BLaER1 (cell line): Measurements from ENCODE around the gene AKAP6.

ENCODE experiments used
- H3K27ac ChIP-seq: shearing (Covaris generic); formaldehyde crosslinking; 2 replicates; pipeline ENCODE4 v1.8.1; 2022
- H3K27me3 ChIP-seq: shearing (Covaris generic); formaldehyde crosslinking; 2 replicates; pipeline ENCODE4 v1.8.1; 2022
- H3K36me3 ChIP-seq: shearing (Covaris generic); formaldehyde crosslinking; 2 replicates; pipeline ENCODE4 v1.8.1; 2022
- H3K4me1 ChIP-seq: shearing (Covaris generic); formaldehyde crosslinking; 2 replicates; pipeline ENCODE4 v1.8.1; 2022
- H3K4me2 ChIP-seq: shearing (Covaris generic); formaldehyde crosslinking; 2 replicates; pipeline ENCODE4 v1.8.1; 2022
- H3K4me3 ChIP-seq: shearing (Covaris generic); formaldehyde crosslinking; 2 replicates; pipeline ENCODE4 v1.8.1; 2022
- H3K9ac ChIP-seq: shearing (Covaris generic); formaldehyde crosslinking; 2 replicates; pipeline ENCODE4 v1.8.1; 2022
- H3K9me3 ChIP-seq: shearing (Covaris generic); formaldehyde crosslinking; 2 replicates; pipeline ENCODE4 v1.8.1; 2022
- H4K20me1 ChIP-seq: shearing (Covaris generic); formaldehyde crosslinking; 2 replicates; pipeline ENCODE4 v1.8.1; 2022
- Cebpa-rat ChIP-seq: shearing (Covaris generic); IDR thresholded peaks from 2 replicates; pipeline ENCODE4 v1.8.1; 2022

Gene AKAP6

DNA sequence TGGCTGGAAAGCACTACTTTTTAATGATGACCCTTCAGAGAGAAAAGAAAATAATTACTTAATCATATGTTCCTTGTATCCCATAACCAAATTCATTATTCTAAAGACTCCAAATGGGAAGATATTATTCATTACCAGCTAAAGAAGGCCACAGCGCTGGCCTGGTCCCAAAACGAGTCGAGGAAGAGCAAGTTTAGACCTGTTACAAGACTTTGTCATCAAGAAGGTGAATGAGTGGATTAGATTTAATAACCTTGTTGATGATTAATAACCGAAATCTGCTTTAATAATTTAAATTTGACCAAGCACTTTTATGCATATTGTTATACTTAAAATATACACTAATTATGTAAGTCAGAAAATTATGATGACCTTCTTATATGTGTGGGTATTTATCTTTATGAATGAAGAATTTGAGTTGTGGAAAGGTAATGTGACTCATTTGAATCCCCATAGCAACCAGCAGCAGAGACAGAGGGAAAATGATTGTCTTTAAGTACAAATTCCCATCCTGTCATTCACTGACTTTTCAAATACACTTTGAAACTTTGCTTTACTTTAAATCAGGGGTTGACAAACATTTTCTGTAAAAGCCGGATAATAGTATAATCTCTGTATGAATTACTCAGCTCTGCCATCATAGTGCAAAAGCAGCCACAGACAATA lies 409.2 kb downstream of the AKAP6 start:
- Histone ChIP-seq H4K20me1 (no peaks in the 10 kb centered on the region), H3K27ac (no peak overlapping the region), H3K9ac (no peak overlapping the region), H3K9me3 (no peaks in the 10 kb centered on the region), H3K4me2 (no peak overlapping the region), H3K4me3 (no peak overlapping the region), H3K36me3 (no peaks in the 10 kb centered on the region), H3K27me3 (no peaks in the 10 kb centered on the region), H3K4me1 (no peaks in the 10 kb centered on the region)
- no peak for TF ChIP-seq Cebpa-rat

DNA sequence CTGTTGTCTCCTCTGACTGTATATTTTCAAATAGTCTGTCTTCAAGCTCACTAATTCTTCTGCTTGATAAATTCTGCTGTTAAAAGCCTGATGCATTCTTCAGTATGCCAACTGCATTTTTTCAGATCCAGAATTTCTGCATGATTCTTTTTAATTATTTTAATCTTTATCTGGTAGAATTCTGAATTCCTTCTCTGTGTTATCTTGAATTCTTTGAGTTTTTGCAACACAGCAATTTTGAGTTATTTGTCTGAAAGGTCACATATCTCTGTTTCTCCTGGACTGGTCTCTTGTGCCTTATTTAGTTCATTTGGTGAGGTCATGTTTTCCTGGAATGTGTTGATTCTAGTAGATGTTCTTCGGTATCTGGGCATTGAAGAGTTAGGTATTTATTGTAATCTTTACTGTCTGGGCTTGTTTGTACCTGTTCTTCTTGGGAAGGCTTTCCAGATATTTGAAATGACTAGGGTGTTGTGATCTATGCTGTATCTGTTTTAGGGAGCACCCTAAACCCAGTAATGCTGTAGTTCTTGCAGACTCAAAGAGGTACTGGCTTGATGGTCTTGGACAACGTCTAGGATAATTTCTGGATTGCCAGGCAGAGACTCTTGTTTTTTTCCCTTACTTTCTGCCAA lies 415.8 kb downstream of the AKAP6 start:
- Histone ChIP-seq H3K4me1 (no peaks in the 10 kb centered on the region), H3K36me3 (no peaks in the 10 kb centered on the region), H3K9ac (no peak overlapping the region), H3K4me3 (no peak overlapping the region), H3K4me2 (no peak overlapping the region), H3K27ac (no peak overlapping the region), H4K20me1 (no peaks in the 10 kb centered on the region), H3K9me3 (no peaks in the 10 kb centered on the region), H3K27me3 (no peaks in the 10 kb centered on the region)
- no peak for TF ChIP-seq Cebpa-rat

DNA sequence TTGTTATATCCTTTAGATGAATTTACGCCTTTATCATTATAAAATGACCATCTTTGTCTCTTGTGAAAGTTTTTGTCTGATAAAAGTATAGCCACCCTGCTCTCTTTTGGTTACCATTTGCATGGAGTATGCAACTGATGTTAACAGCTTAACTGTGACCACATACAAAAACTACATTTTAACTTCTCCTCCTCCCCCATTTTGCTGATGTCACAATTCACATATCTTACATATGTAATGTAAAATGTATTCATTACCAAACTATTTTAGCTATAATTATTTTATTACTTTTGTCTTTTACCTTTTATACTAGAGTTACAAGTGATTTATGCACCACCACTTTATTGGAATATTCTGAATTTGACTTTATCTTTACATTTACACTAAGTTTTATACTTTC lies 425.1 kb downstream of the AKAP6 start:
- peaks cover 29% of the 10 kb centered on the region for H3K9me3 ChIP-seq
- H3K4me2 ChIP-seq = no peak overlapping the region
- H3K9ac ChIP-seq = no peak overlapping the region
- TF ChIP-seq Cebpa-rat = no peak
- H3K4me3 ChIP-seq = no peak overlapping the region
- no peaks in the 10 kb centered on the region for H3K36me3 ChIP-seq
- no peak overlapping the region for H3K27ac ChIP-seq
- H3K4me1 ChIP-seq = no peaks in the 10 kb centered on the region
- H3K27me3 ChIP-seq = no peaks in the 10 kb centered on the region
- no peaks in the 10 kb centered on the region for H4K20me1 ChIP-seq

DNA sequence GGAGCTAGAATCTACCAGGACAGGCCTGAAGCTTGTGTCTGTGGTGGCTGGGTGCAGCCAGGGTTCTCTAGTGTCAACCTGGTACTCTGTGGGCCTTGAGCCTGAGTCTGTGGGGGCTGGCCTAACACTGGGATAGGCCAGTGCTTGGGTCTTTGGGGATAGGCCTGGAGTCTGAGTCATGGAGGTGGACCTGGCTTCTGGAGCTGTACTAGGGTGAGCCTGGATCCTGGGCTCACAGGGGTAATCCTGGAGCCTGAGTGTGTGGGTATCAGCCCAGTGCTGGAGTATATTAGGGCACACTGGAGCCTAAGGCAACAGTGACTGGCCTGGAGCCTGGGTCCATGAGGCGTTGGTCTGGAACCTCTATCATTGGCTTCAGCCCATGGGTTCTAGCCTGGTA lies 427.1 kb downstream of the AKAP6 start:
- Histone ChIP-seq H3K4me1 (no peaks in the 10 kb centered on the region), H3K4me3 (no peak overlapping the region), H3K27ac (no peak overlapping the region), H3K27me3 (no peaks in the 10 kb centered on the region), H3K9ac (no peak overlapping the region), H3K4me2 (no peak overlapping the region), H3K36me3 (no peaks in the 10 kb centered on the region), H4K20me1 (no peaks in the 10 kb centered on the region), H3K9me3 (peaks cover 29% of the 10 kb centered on the region)
- no peak for TF ChIP-seq Cebpa-rat

DNA sequence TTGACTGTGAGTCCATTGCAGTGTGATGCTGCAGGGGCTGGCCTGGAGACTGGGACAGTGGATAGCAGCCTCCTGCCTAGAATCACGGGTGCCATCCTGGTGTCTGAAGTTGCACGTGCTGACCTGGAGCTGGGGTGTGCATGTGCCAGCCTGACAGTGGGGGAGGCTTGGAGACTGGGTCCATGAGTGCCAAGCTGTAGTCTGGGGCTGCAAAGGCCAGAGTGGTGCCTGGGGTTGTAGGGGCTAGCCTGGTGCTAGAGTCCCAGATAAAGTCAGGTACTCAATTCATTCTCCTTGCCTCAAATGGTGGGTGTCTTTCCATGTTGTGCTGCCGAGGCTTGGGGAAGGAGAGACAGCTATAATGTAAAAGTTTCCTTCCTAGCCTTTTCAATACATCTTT lies 427.7 kb downstream of the AKAP6 start:
- H3K9ac ChIP-seq = no peak overlapping the region
- TF ChIP-seq Cebpa-rat = no peak
- no peak overlapping the region for H3K4me3 ChIP-seq
- peaks cover 29% of the 10 kb centered on the region for H3K9me3 ChIP-seq
- H3K27me3 ChIP-seq = no peaks in the 10 kb centered on the region
- no peaks in the 10 kb centered on the region for H4K20me1 ChIP-seq
- H3K36me3 ChIP-seq = no peaks in the 10 kb centered on the region
- no peaks in the 10 kb centered on the region for H3K4me1 ChIP-seq
- H3K27ac ChIP-seq = no peak overlapping the region
- no peak overlapping the region for H3K4me2 ChIP-seq

DNA sequence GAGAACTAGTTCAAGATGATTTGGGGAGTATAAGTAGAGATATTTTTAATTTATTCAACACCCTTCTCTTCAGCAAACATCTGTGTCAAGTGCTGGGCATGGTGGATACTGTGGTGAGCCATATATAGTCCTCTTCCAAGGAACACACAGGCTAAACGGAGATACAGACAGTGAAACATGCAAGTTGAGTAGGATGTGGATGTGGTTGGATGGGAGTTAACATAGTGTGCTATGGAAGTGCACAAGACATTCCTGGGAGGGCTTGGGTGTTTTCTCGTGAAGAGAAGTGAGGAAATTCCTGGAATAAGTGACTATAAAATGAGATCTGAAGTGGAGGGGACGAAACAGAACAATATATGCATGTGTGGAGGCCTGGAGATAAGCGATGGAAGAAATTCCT lies 428.5 kb downstream of the AKAP6 start:
- Histone ChIP-seq H3K27ac (no peak overlapping the region), H3K9ac (no peak overlapping the region), H3K27me3 (no peaks in the 10 kb centered on the region), H3K4me1 (no peaks in the 10 kb centered on the region), H3K4me3 (no peak overlapping the region), H3K9me3 (peaks cover 29% of the 10 kb centered on the region), H4K20me1 (no peaks in the 10 kb centered on the region), H3K4me2 (no peak overlapping the region), H3K36me3 (no peaks in the 10 kb centered on the region)
- TF ChIP-seq Cebpa-rat = no peak

DNA sequence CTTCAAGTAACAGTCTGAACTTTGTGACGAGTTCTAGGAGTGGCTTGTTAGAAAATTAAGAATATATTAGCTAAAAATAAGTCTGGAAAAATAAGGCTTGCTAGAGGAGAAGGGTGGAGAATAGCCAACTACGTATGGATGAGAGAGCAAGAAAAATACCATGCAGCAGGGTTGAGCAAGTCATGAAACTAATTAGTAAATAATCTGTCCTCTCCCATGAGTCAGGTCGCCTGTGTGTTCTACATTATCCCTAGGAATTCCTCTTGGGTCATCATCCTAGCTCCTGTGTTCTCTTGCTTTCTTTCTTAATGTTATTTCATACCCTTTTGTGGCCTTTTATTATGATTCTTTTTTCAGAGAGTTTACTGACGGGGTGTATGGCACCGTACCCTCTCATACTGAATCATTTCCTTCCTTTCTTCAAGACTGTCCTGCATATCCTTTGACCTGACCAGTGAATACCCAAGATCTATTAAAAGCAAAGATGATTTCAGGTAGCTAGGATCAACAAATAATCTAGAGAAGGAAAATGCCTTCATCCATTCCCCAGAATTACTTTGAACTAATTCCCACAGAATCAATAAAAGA lies 432.4 kb downstream of the AKAP6 start:
- Histone ChIP-seq H3K9ac (no peak overlapping the region), H3K4me2 (no peak overlapping the region), H3K36me3 (no peaks in the 10 kb centered on the region), H3K4me1 (no peaks in the 10 kb centered on the region), H3K27ac (no peak overlapping the region), H4K20me1 (no peaks in the 10 kb centered on the region), H3K9me3 (peaks cover 4% of the 10 kb centered on the region; the same call in 1 of the 2 replicates), H3K27me3 (no peaks in the 10 kb centered on the region), H3K4me3 (no peak overlapping the region)
- no peak for TF ChIP-seq Cebpa-rat

DNA sequence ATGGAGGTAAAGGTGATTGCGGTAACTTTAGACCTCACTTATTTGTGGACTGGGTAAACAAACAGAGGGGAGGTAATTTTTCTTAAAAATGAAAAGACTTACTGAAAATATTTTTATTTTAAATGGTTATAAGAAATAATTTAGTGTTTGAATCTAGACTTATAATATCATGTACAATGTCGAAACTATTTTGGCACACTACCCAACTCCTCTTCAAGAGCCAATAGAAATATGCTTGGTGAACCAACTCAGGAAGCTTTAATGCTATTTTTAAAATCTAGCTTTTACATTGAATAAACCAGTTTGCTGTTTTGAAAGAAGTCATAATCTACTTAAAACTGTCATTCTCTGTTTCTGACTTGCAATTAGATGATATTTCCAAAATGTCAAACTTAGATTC lies 433.8 kb downstream of the AKAP6 start:
- no peak for TF ChIP-seq Cebpa-rat
- Histone ChIP-seq H3K4me2 (no peak overlapping the region), H3K4me3 (no peak overlapping the region), H3K27me3 (no peaks in the 10 kb centered on the region), H4K20me1 (no peaks in the 10 kb centered on the region), H3K4me1 (no peaks in the 10 kb centered on the region), H3K9ac (no peak overlapping the region), H3K27ac (no peak overlapping the region), H3K9me3 (no peaks in the 10 kb centered on the region), H3K36me3 (no peaks in the 10 kb centered on the region)

DNA sequence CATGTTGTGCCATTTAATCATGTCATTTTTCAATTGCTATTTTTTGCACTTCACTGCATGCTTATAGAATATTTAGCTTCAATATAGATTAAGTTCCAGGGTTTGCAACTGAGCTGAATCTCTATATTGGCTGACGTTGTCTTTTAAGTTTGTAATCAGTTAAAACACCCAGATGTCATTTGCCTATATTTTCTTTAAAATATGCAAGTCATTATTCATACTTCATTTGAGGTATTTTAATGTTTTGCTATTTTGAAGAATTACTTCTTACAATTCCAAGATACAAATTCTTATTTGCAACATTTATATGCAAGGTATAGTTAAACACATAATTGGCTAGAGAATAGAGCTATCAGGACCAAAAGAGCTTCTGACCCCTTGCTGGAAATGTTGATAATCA lies 434.6 kb downstream of the AKAP6 start:
- Histone ChIP-seq H3K36me3 (no peaks in the 10 kb centered on the region), H3K27me3 (no peaks in the 10 kb centered on the region), H3K27ac (no peak overlapping the region), H3K9me3 (no peaks in the 10 kb centered on the region), H3K4me2 (no peak overlapping the region), H3K9ac (no peak overlapping the region), H3K4me3 (no peak overlapping the region), H4K20me1 (no peaks in the 10 kb centered on the region), H3K4me1 (no peaks in the 10 kb centered on the region)
- no peak for TF ChIP-seq Cebpa-rat

DNA sequence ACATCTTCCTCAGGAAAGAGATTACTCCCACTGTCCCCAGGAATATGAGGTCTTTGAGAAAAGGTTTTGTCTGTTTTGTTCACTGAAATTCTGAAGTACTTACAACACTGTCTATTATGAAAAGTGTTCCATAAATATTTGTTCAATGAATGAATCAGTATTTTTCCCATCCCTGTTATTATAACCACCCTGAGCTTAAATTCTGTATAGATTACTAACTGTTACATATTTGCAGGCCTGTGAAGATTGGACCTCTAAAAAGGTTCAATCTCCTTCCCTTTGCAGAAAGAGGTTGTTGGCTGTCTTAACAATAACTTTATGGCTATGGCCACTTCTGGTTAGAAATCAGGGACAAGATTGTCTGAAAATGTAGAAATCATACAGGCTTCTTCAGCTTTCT lies 435.0 kb downstream of the AKAP6 start:
- H3K4me3 ChIP-seq = no peak overlapping the region
- no peaks in the 10 kb centered on the region for H3K36me3 ChIP-seq

More for the DNA sequence above, 435.0 kb downstream of the AKAP6 start:
- Histone ChIP-seq H4K20me1 (no peaks in the 10 kb centered on the region), H3K4me1 (no peaks in the 10 kb centered on the region), H3K9ac (no peak overlapping the region), H3K4me2 (no peak overlapping the region), H3K9me3 (no peaks in the 10 kb centered on the region), H3K27ac (no peak overlapping the region), H3K27me3 (no peaks in the 10 kb centered on the region)
- no peak for TF ChIP-seq Cebpa-rat
